NCI-H345 (cell line): ENCODE measurements around the gene C2orf15.
"Not testable (repeated sequence)": the region's sequence is repeated elsewhere in the genome, so short reads cannot be mapped to it uniquely, and the experiment has no call there.

Experiments used
- DNase-seq: peaks from one replicate; lab custom pipeline; 2025; lab: John Stamatoyannopoulos, UW

Gene C2orf15

GRCh38 chr2:99166218-99166617, 24.7 kb downstream of the C2orf15 start:
- DNase-seq: no peak

GRCh38 chr2:99169534-99169933, 28.0 kb downstream of the C2orf15 start:
- no peak for DNase-seq

DNA sequence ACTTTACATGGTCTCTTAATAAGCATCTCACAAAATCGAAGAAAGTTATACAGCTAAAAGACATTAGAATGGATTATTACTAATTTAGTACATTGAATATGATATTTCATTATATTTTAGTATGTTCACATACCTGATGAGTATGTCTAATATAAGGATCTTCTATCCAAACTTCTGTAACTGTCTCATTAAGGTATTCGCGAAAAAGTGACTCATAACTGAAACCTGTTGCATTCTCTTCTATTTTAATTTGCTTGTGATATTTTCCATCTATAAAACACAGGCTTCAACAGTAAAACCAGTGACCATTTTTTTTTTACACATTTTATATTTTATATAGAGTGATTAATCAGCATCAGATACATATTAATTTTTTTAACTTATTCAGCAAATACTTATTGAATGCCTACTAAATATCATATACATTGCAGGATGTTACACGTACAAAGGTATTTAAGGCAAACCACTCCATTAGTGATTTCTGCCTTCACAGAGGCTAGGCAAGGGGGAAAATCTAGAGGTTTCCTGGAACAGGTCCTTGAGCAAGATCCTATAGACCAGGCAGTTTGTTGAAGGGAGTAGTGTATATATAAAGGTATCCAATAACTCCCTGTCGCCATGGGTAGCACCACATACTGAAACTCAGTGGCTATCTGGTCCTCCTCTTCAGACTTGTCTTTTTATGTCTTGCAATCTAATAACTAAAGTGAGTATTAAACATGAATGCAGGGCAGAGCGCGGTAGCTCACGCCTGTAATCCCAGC, 30.1 kb downstream of the C2orf15 start:
- no peak for DNase-seq

- DNase-seq: peak; percentile 96
These were observed 39.5 kb downstream of the C2orf15 start, which contains the start of the genes MITD1 and MRPL30 for GRCh38 chr2:99180755-99181623. MITD1 (minus strand) TSS chr2:99181058; CDS start chr2:99180981, 77 bp downstream. MRPL30 (plus strand) TSS chr2:99181184; CDS start chr2:99186204, 5,020 bp downstream.

DNA sequence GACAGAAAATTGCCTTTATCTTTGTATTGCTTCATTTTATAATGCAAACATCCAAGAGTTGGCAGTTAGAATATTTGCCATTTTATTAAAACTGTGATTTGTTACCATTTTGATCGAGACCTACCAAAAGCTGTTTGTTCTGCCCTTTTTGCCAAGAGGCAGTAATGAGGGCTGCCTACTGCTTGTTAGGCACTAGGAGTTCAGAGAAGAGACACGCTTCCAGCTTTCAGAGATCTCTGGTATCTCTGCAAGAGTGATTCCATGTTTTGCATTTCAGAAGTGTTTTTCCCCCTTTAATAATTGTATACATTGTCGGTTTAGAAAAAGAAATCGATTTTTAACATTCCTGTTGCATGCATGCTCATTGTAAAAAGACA, 40.1 kb downstream of the C2orf15 start:
- peak; percentile 1 for DNase-seq

DNA sequence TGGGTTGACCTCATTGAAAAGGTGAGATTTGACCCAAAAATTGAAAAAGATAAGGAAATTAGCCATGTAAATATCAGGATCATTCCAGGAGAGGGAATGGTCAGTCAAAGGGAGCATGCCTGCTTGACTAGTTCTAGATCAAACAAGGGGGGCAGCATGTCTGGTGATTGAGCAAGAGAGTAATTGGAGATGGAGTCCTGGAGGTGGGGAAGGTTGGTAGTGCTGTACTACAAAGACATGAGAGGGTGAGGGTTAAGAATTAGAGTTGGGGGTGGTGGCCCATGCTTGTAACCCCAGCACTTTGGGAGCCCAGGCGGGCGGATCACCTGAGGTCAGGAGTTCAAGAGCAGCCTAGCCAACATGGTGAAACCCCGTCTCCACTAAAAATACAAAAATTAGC, 41.5 kb downstream of the C2orf15 start:
- DNase-seq: no peak

DNA sequence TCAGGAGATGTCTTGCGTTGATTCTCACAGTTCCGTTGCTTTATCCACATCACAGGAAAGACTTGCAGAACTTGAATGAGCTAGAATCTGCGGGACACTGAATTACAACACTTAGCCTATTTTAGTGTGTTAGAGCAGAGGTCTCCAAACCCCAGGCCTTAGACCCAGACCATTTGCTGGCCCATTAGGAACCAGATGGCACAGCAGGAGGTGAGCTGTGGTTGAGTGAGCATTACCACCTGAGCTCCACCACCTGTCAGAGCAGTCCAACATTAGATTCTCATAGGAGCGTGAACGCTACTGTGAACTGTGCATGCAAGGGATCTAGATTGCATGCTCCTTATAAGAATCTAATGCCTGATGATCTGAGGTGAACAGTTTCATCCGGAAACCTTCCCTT, 43.3 kb downstream of the C2orf15 start:
- DNase-seq: no peak

- no peak for DNase-seq
These were observed 45.5 kb downstream of the C2orf15 start for GRCh38 chr2:99187011-99187410.

DNA sequence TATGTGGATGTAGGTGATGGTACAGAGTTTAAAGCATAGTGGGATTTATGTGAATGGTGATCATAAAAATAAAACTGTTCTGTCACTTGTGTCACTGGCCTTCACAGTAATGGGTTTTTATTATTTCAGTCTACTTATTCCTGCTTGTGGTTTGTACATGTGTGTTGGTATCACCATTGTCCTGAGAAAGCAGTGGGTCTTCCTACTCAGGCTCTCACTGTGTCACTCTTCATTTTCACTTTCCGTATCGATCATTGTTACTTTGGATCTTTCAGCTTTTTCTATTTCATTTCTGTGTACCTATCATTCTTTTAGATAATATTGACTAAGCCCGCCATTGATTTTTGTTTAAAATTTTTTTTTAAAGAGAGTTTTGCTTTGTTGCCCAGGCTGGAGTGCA, 46.9 kb downstream of the C2orf15 start:
- no peak for DNase-seq

GRCh38 chr2:99190548-99190947, 49.0 kb downstream of the C2orf15 start:
- DNase-seq: no peak

DNA sequence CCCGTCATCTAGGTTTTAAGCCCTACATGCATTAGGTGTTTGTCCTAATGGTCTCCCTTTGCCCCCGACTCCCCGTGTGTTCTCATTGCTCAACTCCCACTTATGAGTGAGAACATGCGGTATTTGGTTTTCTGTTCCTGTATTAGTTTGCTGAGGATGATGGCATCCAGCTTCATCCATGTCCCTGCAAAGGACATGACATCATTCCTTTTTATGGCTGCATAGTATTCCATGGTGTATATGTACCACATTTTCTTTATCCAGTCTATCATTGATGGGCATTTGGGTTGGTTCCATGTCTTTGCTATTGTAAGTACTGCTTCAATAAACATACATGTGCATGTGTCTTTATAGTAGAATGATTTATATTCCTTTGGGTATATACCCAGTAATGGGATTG, 50.9 kb downstream of the C2orf15 start:
- not testable (repeated sequence) for DNase-seq

- DNase-seq: no peak
These were observed 56.8 kb downstream of the C2orf15 start for GRCh38 chr2:99198103-99198841.

DNA sequence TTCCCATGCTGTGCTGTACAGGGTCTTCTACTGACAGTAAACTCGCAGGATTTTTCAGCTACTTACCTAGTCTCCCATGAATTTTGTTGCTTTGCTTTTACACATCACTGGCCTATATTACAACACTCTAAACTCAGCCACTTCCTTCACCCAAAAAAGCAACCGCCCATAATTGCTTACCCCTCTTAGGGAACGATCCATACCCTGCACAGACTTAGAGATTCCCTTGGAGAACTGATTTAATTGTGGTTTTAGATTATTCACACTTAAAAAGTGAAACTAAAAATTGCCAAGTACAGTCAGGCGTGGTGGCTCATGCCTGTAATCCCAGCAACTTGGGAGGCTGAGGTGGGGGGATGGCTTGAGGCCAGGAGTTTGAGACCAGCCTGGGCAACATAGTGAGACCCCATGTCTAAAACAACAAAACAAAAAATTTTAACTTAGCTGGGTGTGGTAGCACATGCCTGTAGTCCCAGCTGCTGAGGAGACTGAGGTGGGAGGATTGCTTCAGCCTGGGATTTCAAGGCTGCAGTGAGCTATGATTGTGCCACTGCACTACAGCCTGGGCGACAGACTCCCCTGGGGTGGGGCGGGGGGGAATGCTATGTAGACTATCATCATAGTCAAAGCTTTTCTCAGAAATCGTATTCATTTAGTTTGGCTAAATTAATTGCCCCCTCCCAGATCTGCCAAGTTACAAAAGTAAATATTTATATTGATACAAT, 58.7 kb downstream of the C2orf15 start:
- no peak for DNase-seq
